SU-DHL-6 (cell line): Measurements from ENCODE around the gene PHACTR2.
"Not testable (repeated sequence)": the region's sequence is repeated elsewhere in the genome, so short reads cannot be mapped to it uniquely, and the experiment has no call there.

ENCODE experiments used
- H2AFZ ChIP-seq: fragments of 200-600 bp; sonication (generic); 2 replicates; pipeline ENCODE4 v1.6.1; 2014; ENCODE audit warnings: low read depth, mild to moderate bottlenecking, moderate library complexity, mixed read lengths, antibody characterized with exemption, low read length; ENCODE audit not compliant: severe bottlenecking
- H3F3A ChIP-seq: fragments of 200-600 bp; shearing (Covaris generic); 2 replicates; pipeline ENCODE4 v1.6.0; 2016; ENCODE audit warnings: antibody characterized with exemption, mild to moderate bottlenecking; ENCODE audit not compliant: insufficient read depth
- H3K27ac ChIP-seq: fragments of 200-600 bp; sonication (generic); 2 replicates; pipeline ENCODE4 v1.5.1; 2016; ENCODE audit warnings: low read depth, mild to moderate bottlenecking, low read length, moderate library complexity, mixed read lengths
- H3K27me3 ChIP-seq: fragments of 200-600 bp; sonication (generic), shearing (Covaris generic); 2 replicates; pipeline ENCODE4 v1.6.0; 2014; ENCODE audit warnings: mild to moderate bottlenecking, low read length
- H3K36me3 ChIP-seq: fragments of 200-600 bp; sonication (generic); 2 replicates; pipeline ENCODE4 v1.6.1; 2014; ENCODE audit warnings: mild to moderate bottlenecking, low read length, mixed read lengths
- H3K4me2 ChIP-seq: fragments of 300-600, 200-600 bp; shearing (Covaris generic), sonication (generic); 2 replicates; pipeline ENCODE4 v1.6.0; 2014; ENCODE audit warnings: low read length, low read depth, mild to moderate bottlenecking; ENCODE audit not compliant: poor library complexity, severe bottlenecking
- H3K4me3 ChIP-seq: fragments of 200-600 bp; sonication (generic); 2 replicates; pipeline ENCODE4 v1.5.1; 2014; ENCODE audit warnings: antibody characterized with exemption, low read length, mild to moderate bottlenecking, mixed read lengths; ENCODE audit not compliant: insufficient read depth, poor library complexity, severe bottlenecking
- H3K79me2 ChIP-seq: fragments of 200-600 bp; sonication (generic); 2 replicates; pipeline ENCODE4 v1.6.1; 2014; ENCODE audit warnings: mild to moderate bottlenecking, low read length, moderate library complexity; ENCODE audit not compliant: insufficient read depth
- H3K9ac ChIP-seq: fragments of 200-600 bp; sonication (generic); 2 replicates; pipeline ENCODE4 v1.7.0; 2014; ENCODE audit warnings: mild to moderate bottlenecking, low read length
- H3K9me2 ChIP-seq: fragments of 200-600 bp; sonication (generic); replicated peaks from 2 replicates; pipeline ENCODE4 v1.6.1; 2014; ENCODE audit warnings: low read length; ENCODE audit not compliant: insufficient read depth
- H3K9me3 ChIP-seq: fragments of 200-600 bp; sonication (generic); 2 replicates; pipeline ENCODE4 v1.6.1; 2014; ENCODE audit warnings: low read length, mixed read lengths; ENCODE audit not compliant: insufficient read depth
- H4K20me1 ChIP-seq: fragments of 200-600 bp; sonication (generic); 2 replicates; pipeline ENCODE4 v1.6.1; 2014; ENCODE audit warnings: low read depth, mild to moderate bottlenecking, antibody characterized with exemption, low read length, moderate library complexity, mixed read lengths
- EZH2phosphoT487 ChIP-seq: fragments of 200-600 bp; sonication (generic), shearing (Covaris generic); conservative IDR thresholded peaks from 2 replicates; pipeline ENCODE4 v1.6.1; 2018; ENCODE audit warnings: mild to moderate bottlenecking, antibody characterized with exemption, low read length, moderate library complexity, mixed read lengths
- TF ChIP-seq, protein P1 (sequence below): fragments of 200-600 bp; sonication (generic); IDR thresholded peaks from one replicate; pipeline ENCODE4 v1.5.1; 2017; ENCODE audit warnings: antibody characterized with exemption, mild to moderate bottlenecking, low read length, moderate library complexity; ENCODE audit not compliant: insufficient read depth, poor library complexity, severe bottlenecking

The PHACTR2 gene

DNA sequence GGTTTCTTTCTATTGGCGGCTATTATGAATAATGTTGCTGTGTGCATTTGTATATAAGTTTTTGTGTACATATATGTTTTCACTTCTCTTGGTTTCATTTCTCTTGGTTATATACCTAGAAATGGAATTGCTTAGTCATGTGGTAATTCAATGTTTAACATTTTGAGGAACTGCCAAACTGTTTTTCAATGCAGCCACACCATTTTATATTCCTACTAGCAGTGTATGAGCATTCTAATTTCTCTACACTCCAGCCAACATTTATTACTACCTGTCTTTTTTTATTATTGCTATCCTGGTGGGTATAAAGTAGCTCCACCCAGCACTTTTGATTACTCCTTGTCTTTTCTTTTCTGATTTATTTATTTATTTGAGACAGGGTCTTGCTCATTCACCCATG is 54.8 kb downstream of the PHACTR2 start:
- Histone ChIP-seq H3K4me2 (no peak overlapping the region), H3K36me3 (no peaks in the 10 kb centered on the region), H4K20me1 (no peaks in the 10 kb centered on the region), H2AFZ (no peak overlapping the region), H3K9ac (no peak overlapping the region), H3K79me2 (no peaks in the 10 kb centered on the region), H3K9me2 (no peaks in the 10 kb centered on the region), H3F3A (no peaks in the 10 kb centered on the region), H3K9me3 (no peaks in the 10 kb centered on the region), H3K27me3 (no peaks in the 10 kb centered on the region), H3K4me3 (no peak overlapping the region), H3K27ac (no peak overlapping the region)
- TF ChIP-seq, protein P1, sequence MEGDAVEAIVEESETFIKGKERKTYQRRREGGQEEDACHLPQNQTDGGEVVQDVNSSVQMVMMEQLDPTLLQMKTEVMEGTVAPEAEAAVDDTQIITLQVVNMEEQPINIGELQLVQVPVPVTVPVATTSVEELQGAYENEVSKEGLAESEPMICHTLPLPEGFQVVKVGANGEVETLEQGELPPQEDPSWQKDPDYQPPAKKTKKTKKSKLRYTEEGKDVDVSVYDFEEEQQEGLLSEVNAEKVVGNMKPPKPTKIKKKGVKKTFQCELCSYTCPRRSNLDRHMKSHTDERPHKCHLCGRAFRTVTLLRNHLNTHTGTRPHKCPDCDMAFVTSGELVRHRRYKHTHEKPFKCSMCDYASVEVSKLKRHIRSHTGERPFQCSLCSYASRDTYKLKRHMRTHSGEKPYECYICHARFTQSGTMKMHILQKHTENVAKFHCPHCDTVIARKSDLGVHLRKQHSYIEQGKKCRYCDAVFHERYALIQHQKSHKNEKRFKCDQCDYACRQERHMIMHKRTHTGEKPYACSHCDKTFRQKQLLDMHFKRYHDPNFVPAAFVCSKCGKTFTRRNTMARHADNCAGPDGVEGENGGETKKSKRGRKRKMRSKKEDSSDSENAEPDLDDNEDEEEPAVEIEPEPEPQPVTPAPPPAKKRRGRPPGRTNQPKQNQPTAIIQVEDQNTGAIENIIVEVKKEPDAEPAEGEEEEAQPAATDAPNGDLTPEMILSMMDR: no peak
- TF ChIP-seq EZH2phosphoT487: no peak

DNA sequence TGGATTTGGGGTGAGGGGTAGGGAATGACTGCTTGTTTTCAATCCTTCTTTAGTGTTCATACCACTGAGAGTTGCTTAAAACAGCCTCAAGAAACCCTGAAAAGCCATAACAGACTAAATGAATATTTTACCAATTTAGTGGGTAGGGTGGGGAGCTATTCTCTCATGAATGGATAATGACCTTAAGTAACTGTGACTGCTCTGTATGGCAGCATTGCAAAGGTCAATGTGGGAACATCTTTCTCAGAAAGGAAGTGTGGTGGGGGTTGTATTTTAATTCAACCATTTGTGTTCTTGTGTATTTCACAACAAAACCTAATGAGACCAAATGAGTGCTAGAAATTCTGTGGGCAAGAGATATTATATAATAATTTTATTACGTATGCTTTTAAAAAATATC is 55.7 kb downstream of the PHACTR2 start:
- no peak overlapping the region for H3K4me3 ChIP-seq
- H3K9me2 ChIP-seq: no peaks in the 10 kb centered on the region
- H3F3A ChIP-seq: no peaks in the 10 kb centered on the region
- no peak for TF ChIP-seq EZH2phosphoT487
- TF ChIP-seq, protein P1: no peak
- H3K79me2 ChIP-seq: no peaks in the 10 kb centered on the region
- no peaks in the 10 kb centered on the region for H3K9me3 ChIP-seq
- H3K27ac ChIP-seq: no peak overlapping the region
- H3K9ac ChIP-seq: no peak overlapping the region
- H3K36me3 ChIP-seq: no peaks in the 10 kb centered on the region
- no peak overlapping the region for H3K4me2 ChIP-seq
- no peaks in the 10 kb centered on the region for H3K27me3 ChIP-seq
- H4K20me1 ChIP-seq: no peaks in the 10 kb centered on the region
- no peak overlapping the region for H2AFZ ChIP-seq

DNA sequence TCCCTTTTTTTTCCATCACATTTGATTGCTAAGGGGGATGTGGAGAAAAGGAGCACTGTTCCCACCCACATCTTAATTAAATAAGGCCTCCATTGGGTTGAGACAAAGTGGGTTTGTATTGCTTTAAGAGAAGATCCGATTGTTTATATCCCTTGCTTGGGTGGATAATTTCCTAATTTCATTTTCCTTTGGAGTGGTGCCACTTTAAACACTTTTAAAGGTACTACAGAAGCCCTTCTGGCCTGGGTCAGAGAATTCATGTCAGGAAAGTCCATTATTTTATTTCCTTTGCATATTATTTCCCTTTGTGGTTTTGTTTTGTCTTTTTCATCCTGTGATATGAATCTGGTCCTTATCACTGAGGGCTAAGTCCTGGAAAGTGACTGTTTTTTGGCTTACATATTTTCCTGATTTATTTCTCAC is 56.9 kb downstream of the PHACTR2 start:
- TF ChIP-seq EZH2phosphoT487: no peak
- TF ChIP-seq, protein P1: no peak
- Histone ChIP-seq H3K9ac (no peak overlapping the region), H3F3A (no peaks in the 10 kb centered on the region), H3K4me2 (no peak overlapping the region), H3K27ac (no peak overlapping the region), H2AFZ (no peak overlapping the region), H3K4me3 (no peak overlapping the region), H3K9me2 (no peaks in the 10 kb centered on the region), H3K36me3 (no peaks in the 10 kb centered on the region), H3K9me3 (no peaks in the 10 kb centered on the region), H3K27me3 (no peaks in the 10 kb centered on the region), H4K20me1 (no peaks in the 10 kb centered on the region), H3K79me2 (no peaks in the 10 kb centered on the region)

DNA sequence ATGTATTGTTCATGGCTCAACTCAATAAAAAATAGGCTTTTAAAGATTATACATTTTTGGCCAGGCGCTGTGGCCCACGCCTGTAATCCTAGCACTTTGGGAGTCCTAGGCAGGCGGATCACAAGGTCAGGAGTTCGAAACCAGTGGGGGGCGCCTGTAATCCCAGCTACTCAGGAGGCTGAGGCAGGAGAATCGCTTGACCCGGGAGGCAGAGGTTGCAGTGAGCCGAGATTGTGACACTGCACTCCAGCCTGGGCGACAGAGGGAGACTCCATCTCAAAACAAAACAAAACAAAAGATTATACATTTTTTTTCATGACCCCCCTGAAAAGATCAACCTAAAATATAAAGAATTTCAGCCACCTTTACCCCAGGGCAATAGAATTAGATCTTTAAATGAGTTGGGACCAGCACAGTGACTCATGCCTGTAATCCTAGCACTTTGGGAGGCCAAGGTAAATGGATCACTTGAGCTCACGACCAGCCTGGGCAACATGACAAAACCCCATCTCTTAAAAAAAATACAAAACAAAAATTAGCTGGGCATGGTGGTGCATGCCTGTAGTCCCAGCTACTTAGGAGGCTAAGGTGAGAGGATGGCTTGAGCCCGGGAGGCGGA is 60.4 kb downstream of the PHACTR2 start:
- not testable (repeated sequence) for H2AFZ ChIP-seq, H3K79me2 ChIP-seq

More for the DNA sequence above, 60.4 kb downstream of the PHACTR2 start:
- H3K36me3 ChIP-seq, H3K4me2 ChIP-seq, H4K20me1 ChIP-seq, H3K27ac ChIP-seq, H3K9ac ChIP-seq, H3K27me3 ChIP-seq, H3K4me3 ChIP-seq, H3F3A ChIP-seq, H3K9me3 ChIP-seq, H3K9me2 ChIP-seq: not testable (repeated sequence)
